GM12878 (cell line): ENCODE data around the gene ZNF79. TPM values are rescaled to one million over a fixed set of nuclear protein-coding genes. Genes with fewer than 3 reads are reported as not detected.

ENCODE experiments used
- BHLHE40 ChIP-seq, 2 experiments: fragments of 450-650 bp in 1 of 2; IDR thresholded peaks; 2 replicates each; pipeline ENCODE4 v1.6.1; 2011 to 2017; ENCODE audit warnings: low read depth in 2 of 2, borderline replicate concordance in 1 of 2, improper control_type of control experiment in 1 of 2, low read length in 1 of 2, mild to moderate bottlenecking in 1 of 2
- CBX3 ChIP-seq: fragments of 200-600 bp; sonication (generic); IDR thresholded peaks from 2 replicates; pipeline ENCODE4 v1.6.1; 2016; ENCODE audit warnings: low read depth, borderline replicate concordance
- CTCF ChIP-seq, 3 experiments: IDR thresholded peaks in 2 of 3; conservative IDR thresholded peaks in 1 of 3; 2 replicates each; pipeline ENCODE4 v1.5.1; 2011; ENCODE audit warnings: low read depth in 3 of 3, low read length in 3 of 3, mild to moderate bottlenecking in 3 of 3, control low read depth in 2 of 3, moderate library complexity in 2 of 3, inconsistent platforms in 1 of 3, mixed read lengths in 1 of 3; ENCODE audit not compliant: control insufficient read depth in 2 of 3, insufficient read depth in 1 of 3; ENCODE audit errors: extremely low read depth in 1 of 3
- FOS ChIP-seq: IDR thresholded peaks from 3 replicates; pipeline ENCODE4 v1.6.1; 2011; ENCODE audit warnings: borderline replicate concordance; ENCODE audit not compliant: insufficient read length; ENCODE audit errors: extremely low read depth
- HCFC1 ChIP-seq: fragments of 150-350 bp; IDR thresholded peaks from 2 replicates; pipeline ENCODE4 v1.6.1; 2014; ENCODE audit warnings: low read length
- HDAC6 ChIP-seq: fragments of 200-600 bp; sonication (generic); IDR thresholded peaks from one replicate; pipeline ENCODE4 v1.8.0; 2017; ENCODE audit warnings: antibody characterized with exemption; ENCODE audit not compliant: unreplicated experiment
- IRF3 ChIP-seq: fragments of 450-650 bp; IDR thresholded peaks from 2 replicates; pipeline ENCODE4 v1.6.1; 2014; ENCODE audit warnings: mild to moderate bottlenecking
- LARP7 ChIP-seq: fragments of 450-650 bp; IDR thresholded peaks from 2 replicates; pipeline ENCODE4 v1.6.1; 2017; ENCODE audit warnings: mild to moderate bottlenecking
- MXI1 ChIP-seq: fragments of 150-350 bp; IDR thresholded peaks from 2 replicates; pipeline ENCODE4 v1.6.1; 2011; ENCODE audit warnings: low read depth, mild to moderate bottlenecking, inconsistent platforms, low read length, improper control_type of control experiment
- NFXL1 ChIP-seq: fragments of 450-650 bp; IDR thresholded peaks from 2 replicates; pipeline ENCODE4 v1.6.1; 2017; ENCODE audit warnings: antibody characterized with exemption, mild to moderate bottlenecking, borderline replicate concordance
- NFYA ChIP-seq: IDR thresholded peaks from 2 replicates; pipeline ENCODE4 v1.6.1; 2011; ENCODE audit warnings: low read depth, mild to moderate bottlenecking, low read length, improper control_type of control experiment, borderline replicate concordance
- NKRF ChIP-seq: fragments of 450-650 bp; conservative IDR thresholded peaks from 2 replicates; pipeline ENCODE4 v1.6.1; 2017; ENCODE audit warnings: mild to moderate bottlenecking, moderate library complexity
- NR2F1 ChIP-seq: fragments of 450-650 bp; conservative IDR thresholded peaks from 2 replicates; pipeline ENCODE4 v1.6.1; 2017; ENCODE audit warnings: mild to moderate bottlenecking
- PBX3 ChIP-seq: IDR thresholded peaks from 2 replicates; pipeline ENCODE4 v1.6.1; 2011; ENCODE audit warnings: mild to moderate bottlenecking, low read depth, low read length, moderate library complexity; ENCODE audit not compliant: insufficient replicate concordance
- POLR2A ChIP-seq: IDR thresholded peaks from 2 replicates; pipeline ENCODE4 v1.6.1; 2011; ENCODE audit warnings: low read depth, mild to moderate bottlenecking, low read length
- RB1 ChIP-seq: fragments of 450-650 bp; formaldehyde crosslinking; IDR thresholded peaks from 2 replicates; pipeline ENCODE4 v1.6.1; 2017; ENCODE audit warnings: mild to moderate bottlenecking, borderline replicate concordance
- RFX5 ChIP-seq: IDR thresholded peaks from 2 replicates; pipeline ENCODE4 v1.6.1; 2011; ENCODE audit warnings: low read depth, low read length, improper control_type of control experiment
- RUNX3 ChIP-seq: IDR thresholded peaks from 2 replicates; pipeline ENCODE4 v1.6.1; 2012; ENCODE audit warnings: low read length, inconsistent platforms
- SIN3A ChIP-seq: IDR thresholded peaks from 2 replicates; pipeline ENCODE4 v1.6.1; 2012; ENCODE audit warnings: low read depth, low read length, improper control_type of control experiment
- SMARCA5 ChIP-seq: fragments of 450-650 bp; IDR thresholded peaks from 2 replicates; pipeline ENCODE4 v1.6.1; 2017; ENCODE audit warnings: mild to moderate bottlenecking
- SP1 ChIP-seq: IDR thresholded peaks from one replicate; pipeline ENCODE4 v1.6.1; 2011; ENCODE audit warnings: low read depth, low read length
- SPI1 ChIP-seq: IDR thresholded peaks from 2 replicates; pipeline ENCODE4 v1.6.1; 2011; ENCODE audit warnings: low read depth, mild to moderate bottlenecking, low read length, moderate library complexity, borderline replicate concordance; ENCODE audit not compliant: insufficient read depth
- SRF ChIP-seq, 2 experiments: IDR thresholded peaks; 2 replicates each; pipeline ENCODE4 v1.6.1; 2011; ENCODE audit warnings: low read depth in 2 of 2, low read length in 2 of 2, mild to moderate bottlenecking in 1 of 2, moderate library complexity in 1 of 2
- ZNF217 ChIP-seq: fragments of 450-650 bp; IDR thresholded peaks from 2 replicates; pipeline ENCODE4 v1.6.1; 2017; ENCODE audit warnings: antibody characterized with exemption, mild to moderate bottlenecking
- ZSCAN29 ChIP-seq: fragments of 450-650 bp; IDR thresholded peaks from 2 replicates; pipeline ENCODE4 v1.6.1; 2017; ENCODE audit warnings: mild to moderate bottlenecking, moderate library complexity
- polyA plus RNA-seq, 11 experiments: library from polyadenylated mRNA; depleted of rRNA in 4 of 11; unstranded in 6 of 11; stranded (reverse) in 5 of 11; fragments of >200 nt; fragmentation: Nextera tagmentation in 4 of 11; fragmentation: Illumina TruSeq in 1 of 11; extraction: Ambion mirVana in 4 of 11; extraction: Trizol in 1 of 11; gene quantifications; 1 replicate in 1 of 11; 2 replicates in 10 of 11; pipeline versions ENCODE4 v1.2.1 to v1.2.3, GENCODE V29; 2011 to 2016; ENCODE audit warnings: inconsistent platforms in 2 of 11, missing spikeins in 2 of 11, low read depth in 1 of 11
- total RNA-seq, 4 experiments: library from RNA; depleted of rRNA in 3 of 4; stranded (reverse); fragments of >200 nt in 3 of 4; fragmentation: Illumina TruSeq in 1 of 4; extraction: Trizol in 1 of 4; gene quantifications; 2 replicates each; pipeline versions ENCODE4 v1.2.1 to v1.2.3, GENCODE V29; 2013 to 2021

Gene ZNF79
- total and polyA plus RNA-seq, 10 of the 15 experiments (the other 5 are each of a cell fraction or from before 2014, with no cell fraction given) = 1.8 to 14.1 (median 11.7) TPM

- TF ChIP-seq NKRF = peak; percentile 88
- no peak for TF ChIP-seq ZSCAN29
- no peak for TF ChIP-seq CBX3
- TF ChIP-seq SMARCA5 = peak; percentile 64; the same call in 1 of the 2 replicates
- TF ChIP-seq LARP7 = peak; percentile 91
- TF ChIP-seq BHLHE40 (IDR thresholded peaks at IDR 0.05; ENCODE audit: borderline replicate concordance in 1 of 2, low read depth in 2 of 2, low read length in 1 of 2) = peak in 1 of 2 experiments; percentile 63; a peak in 2 of 4 replicates
- 0 out of 2 replicates have a peak, but pooled peaks have one; percentile 35 for TF ChIP-seq ZNF217
- TF ChIP-seq HCFC1 = no peak
- TF ChIP-seq POLR2A = peak; percentile 83
- peak in 1 of 3 experiments; percentile 15; a peak in 1 of 6 replicates for TF ChIP-seq CTCF (IDR thresholded peaks at IDR 0.05 in 2 of 3, conservative IDR thresholded peaks at IDR 0.05 in 1 of 3; ENCODE audit: control insufficient read depth in 2 of 3, extremely low read depth in 1 of 3, insufficient read depth in 1 of 3, low read depth in 3 of 3, low read length in 3 of 3)
- peak; percentile 74; the same call in 1 of the 2 replicates for TF ChIP-seq NFYA
- peak; percentile 79 for TF ChIP-seq RFX5
- peak; percentile 96 for TF ChIP-seq SP1
- no peak for TF ChIP-seq HDAC6
- peak; percentile 68 for TF ChIP-seq PBX3
- peak; percentile 33 for TF ChIP-seq RUNX3
- peak; percentile 67 for TF ChIP-seq FOS
- TF ChIP-seq SPI1 = 0 out of 2 replicates have a peak, but pooled peaks have one; percentile 0
- TF ChIP-seq IRF3 = peak; percentile 87
- peak; percentile 49; the same call in 1 of the 2 replicates for TF ChIP-seq RB1
- peak; percentile 36; the same call in 1 of the 2 replicates for TF ChIP-seq NR2F1
- 0 out of 2 replicates have a peak, but pooled peaks have one; percentile 52 for TF ChIP-seq NFXL1
- no peak for TF ChIP-seq SRF (IDR thresholded peaks at IDR 0.05; ENCODE audit: low read depth in 2 of 2, low read length in 2 of 2)
- 0 out of 2 replicates have a peak, but pooled peaks have one; percentile 14 for TF ChIP-seq SIN3A
- TF ChIP-seq MXI1 = peak; percentile 7; the same call in 1 of the 2 replicates
These were observed 27.2 kb upstream of the ZNF79 start, which contains the start of gene SLC2A8 (continued) for GRCh38 chr9:127396808-127397645.
